ENCODE measurements around the gene PARD3B. TPM values are rescaled to one million over a fixed set of nuclear protein-coding genes. Genes with fewer than 3 reads are reported as not detected.

PARD3B gene
- total and polyA plus RNA-seq, 3 donors from 2014 or later = 14.6 to 36.8 (median 29.6) TPM

GRCh38 chr2:204638471-204639194, 93.4 kb downstream of the PARD3B start:
- H3K27ac ChIP-seq = no peak overlapping the region
- TF ChIP-seq CTCF (IDR thresholded peaks at IDR 0.05) = no peak
- TF ChIP-seq POLR2A (IDR thresholded peaks at IDR 0.05) = no peak
- H3K36me3 ChIP-seq (ENCODE audit: low read depth, missing control alignments) = no peaks in the 10 kb centered on the region
- H3K9me3 ChIP-seq = no peaks in the 10 kb centered on the region
- no peaks in the 10 kb centered on the region for H3K27me3 ChIP-seq
- DNase-seq = no peak
- WGBS, 2 donors = 95 to 97% methylated on average over 4 of the region's 4 CpGs
- intact Hi-C loops (cut with DNase I; ENCODE audit: low total_unique reads) = no loop called here
- no peak overlapping the region for H3K4me3 ChIP-seq
- H3K4me1 ChIP-seq = no peaks in the 10 kb centered on the region

- intact Hi-C loops (cut with DNase I; ENCODE audit: low total_unique reads) = no loop called here
- Histone ChIP-seq H3K27me3 (no peaks in the 10 kb centered on the region), H3K4me1 (no peaks in the 10 kb centered on the region), H3K9me3 (no peaks in the 10 kb centered on the region), H3K4me3 (no peak overlapping the region), H3K36me3 (ENCODE audit: low read depth, missing control alignments) (no peaks in the 10 kb centered on the region), H3K27ac (no peak overlapping the region)
- TF ChIP-seq CTCF (IDR thresholded peaks at IDR 0.05) (no peak), POLR2A (IDR thresholded peaks at IDR 0.05) (no peak)
- DNase-seq = no peak
- 77 to 86% methylated on average over 4 of the region's 4 CpGs for WGBS, 2 donors
Measured at GRCh38 chr2:204643326-204643725, 98.1 kb downstream of the PARD3B start.

- no peaks in the 10 kb centered on the region for H3K36me3 ChIP-seq (ENCODE audit: low read depth, missing control alignments)
- WGBS, 2 donors = 52 to 82% methylated on average over 1 of the region's 1 CpG
- no peaks in the 10 kb centered on the region for H3K9me3 ChIP-seq
- intact Hi-C loops (cut with DNase I; ENCODE audit: low total_unique reads) = no loop called here
- H3K4me1 ChIP-seq = no peaks in the 10 kb centered on the region
- H3K27ac ChIP-seq = no peak overlapping the region
- no peak for DNase-seq
- TF ChIP-seq CTCF (IDR thresholded peaks at IDR 0.05) (no peak), POLR2A (IDR thresholded peaks at IDR 0.05) (no peak)
- no peak overlapping the region for H3K4me3 ChIP-seq
- no peaks in the 10 kb centered on the region for H3K27me3 ChIP-seq
Measured at GRCh38 chr2:204645018-204645773, 99.9 kb downstream of the PARD3B start.

- Histone ChIP-seq H3K27ac (no peak overlapping the region), H3K36me3 (ENCODE audit: low read depth, missing control alignments) (no peaks in the 10 kb centered on the region), H3K9me3 (no peaks in the 10 kb centered on the region), H3K4me1 (no peaks in the 10 kb centered on the region), H3K4me3 (no peak overlapping the region), H3K27me3 (no peaks in the 10 kb centered on the region)
- no peak for DNase-seq
- intact Hi-C loops (cut with DNase I; ENCODE audit: low total_unique reads) = no loop called here
- TF ChIP-seq POLR2A (IDR thresholded peaks at IDR 0.05) = no peak
- no peak for TF ChIP-seq CTCF (IDR thresholded peaks at IDR 0.05)
Measured at GRCh38 chr2:204647626-204648025, 102.4 kb downstream of the PARD3B start.
